Measurements from ENCODE around the gene ASB3.

- TF ChIP-seq, protein P1, sequence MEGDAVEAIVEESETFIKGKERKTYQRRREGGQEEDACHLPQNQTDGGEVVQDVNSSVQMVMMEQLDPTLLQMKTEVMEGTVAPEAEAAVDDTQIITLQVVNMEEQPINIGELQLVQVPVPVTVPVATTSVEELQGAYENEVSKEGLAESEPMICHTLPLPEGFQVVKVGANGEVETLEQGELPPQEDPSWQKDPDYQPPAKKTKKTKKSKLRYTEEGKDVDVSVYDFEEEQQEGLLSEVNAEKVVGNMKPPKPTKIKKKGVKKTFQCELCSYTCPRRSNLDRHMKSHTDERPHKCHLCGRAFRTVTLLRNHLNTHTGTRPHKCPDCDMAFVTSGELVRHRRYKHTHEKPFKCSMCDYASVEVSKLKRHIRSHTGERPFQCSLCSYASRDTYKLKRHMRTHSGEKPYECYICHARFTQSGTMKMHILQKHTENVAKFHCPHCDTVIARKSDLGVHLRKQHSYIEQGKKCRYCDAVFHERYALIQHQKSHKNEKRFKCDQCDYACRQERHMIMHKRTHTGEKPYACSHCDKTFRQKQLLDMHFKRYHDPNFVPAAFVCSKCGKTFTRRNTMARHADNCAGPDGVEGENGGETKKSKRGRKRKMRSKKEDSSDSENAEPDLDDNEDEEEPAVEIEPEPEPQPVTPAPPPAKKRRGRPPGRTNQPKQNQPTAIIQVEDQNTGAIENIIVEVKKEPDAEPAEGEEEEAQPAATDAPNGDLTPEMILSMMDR (conservative IDR thresholded peaks at IDR 0.05; ENCODE audit: low read length) = no peak
- TF ChIP-seq EZH2phosphoT487 (IDR thresholded peaks at IDR 0.05; ENCODE audit: borderline replicate concordance, low read depth, low read length) = no peak
These were observed 7.1 kb upstream of the ASB3 start for GRCh38 chr2:53793821-53794220.

All from OCI-LY7 (cell line).